NCI-H345 (cell line): ENCODE results near the gene VIPR2.
"Not testable (repeated sequence)": the region's sequence is repeated elsewhere in the genome, so short reads cannot be mapped to it uniquely, and the experiment has no call there.

Experiments used
- DNase-seq: peaks from one replicate; lab custom pipeline; 2025; lab: John Stamatoyannopoulos, UW

The VIPR2 gene

DNA sequence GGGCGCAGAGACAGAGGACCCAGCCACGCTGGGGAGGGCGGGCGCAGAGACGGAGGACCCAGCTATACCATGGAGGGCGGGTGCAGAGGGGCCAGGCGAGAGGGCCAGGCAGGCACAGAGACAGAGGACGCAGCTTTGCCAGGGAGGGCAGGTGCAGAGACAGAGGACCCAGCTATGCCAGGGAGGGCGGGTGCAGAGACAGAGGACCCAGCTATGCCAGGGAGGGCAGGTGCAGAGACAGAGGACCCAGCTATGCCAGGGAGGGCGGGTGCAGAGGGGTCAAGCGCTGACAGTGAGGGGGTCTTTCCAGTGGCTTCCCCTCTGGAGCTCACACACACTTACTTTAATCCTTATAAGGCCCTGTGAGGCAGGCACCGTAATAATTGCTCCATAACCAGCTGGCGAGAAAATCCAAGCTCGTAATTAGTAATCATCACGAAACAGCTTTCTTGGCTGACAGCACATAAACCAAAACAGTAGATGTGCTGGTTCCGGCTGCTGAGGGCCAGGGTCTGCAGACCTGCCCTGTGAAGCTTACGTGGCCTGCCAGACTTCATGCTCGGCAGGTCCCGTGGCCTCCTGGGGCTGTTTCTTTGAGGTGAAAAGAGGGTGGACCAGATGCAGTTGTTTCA is 137.2 kb downstream of the VIPR2 start:
- no peak for DNase-seq

- DNase-seq = no peak
Observed at GRCh38 chr7:159006610-159007130, 138.0 kb downstream of the VIPR2 start.

DNA sequence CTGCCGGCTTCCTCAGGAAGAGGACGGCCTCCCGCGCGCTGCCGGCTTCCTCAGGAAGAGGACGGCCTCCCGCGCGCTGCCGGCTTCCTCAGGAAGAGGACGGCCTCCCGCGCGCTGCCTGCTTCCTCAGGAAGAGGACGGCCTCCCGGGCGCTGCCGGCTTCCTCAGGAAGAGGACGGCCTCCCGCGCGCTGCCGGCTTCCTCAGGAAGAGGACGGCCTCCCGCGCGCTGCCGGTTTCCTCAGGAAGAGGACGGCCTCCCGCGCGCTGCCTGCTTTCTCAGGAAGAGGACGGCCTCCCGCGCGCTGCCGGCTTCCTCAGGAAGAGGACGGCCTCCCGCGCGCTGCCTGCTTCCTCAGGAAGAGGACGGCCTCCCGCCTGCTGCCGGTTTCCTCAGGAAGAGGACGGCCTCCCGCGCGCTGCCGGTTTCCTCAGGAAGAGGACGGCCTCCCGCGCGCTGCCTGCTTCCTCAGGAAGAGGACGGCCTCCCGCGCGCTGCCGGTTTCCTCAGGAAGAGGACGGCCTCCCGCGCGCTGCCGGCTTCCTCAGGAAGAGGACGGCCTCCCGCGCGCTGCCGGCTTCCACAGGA is 138.6 kb downstream of the VIPR2 start:
- DNase-seq = not testable (repeated sequence)

DNA sequence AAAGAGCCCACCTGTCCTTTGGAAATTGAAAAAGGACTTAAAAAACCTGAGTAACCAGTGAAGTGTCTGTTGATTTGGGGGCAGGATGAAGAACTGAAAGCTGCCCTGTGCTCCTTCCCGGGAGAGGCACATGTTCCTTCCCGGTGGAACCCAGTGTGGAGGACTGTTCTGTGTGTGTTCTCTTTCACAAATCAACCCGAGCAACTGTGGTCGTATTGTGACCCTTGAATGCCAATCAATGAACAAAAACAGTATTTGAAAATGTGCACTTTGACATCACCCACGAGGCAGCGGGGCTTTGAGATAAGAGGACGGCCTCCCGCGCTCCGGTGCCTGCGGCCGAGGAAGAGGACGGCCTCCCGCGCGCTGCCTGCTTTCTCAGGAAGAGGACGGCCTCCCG is 139.0 kb downstream of the VIPR2 start:
- no peak for DNase-seq

DNA sequence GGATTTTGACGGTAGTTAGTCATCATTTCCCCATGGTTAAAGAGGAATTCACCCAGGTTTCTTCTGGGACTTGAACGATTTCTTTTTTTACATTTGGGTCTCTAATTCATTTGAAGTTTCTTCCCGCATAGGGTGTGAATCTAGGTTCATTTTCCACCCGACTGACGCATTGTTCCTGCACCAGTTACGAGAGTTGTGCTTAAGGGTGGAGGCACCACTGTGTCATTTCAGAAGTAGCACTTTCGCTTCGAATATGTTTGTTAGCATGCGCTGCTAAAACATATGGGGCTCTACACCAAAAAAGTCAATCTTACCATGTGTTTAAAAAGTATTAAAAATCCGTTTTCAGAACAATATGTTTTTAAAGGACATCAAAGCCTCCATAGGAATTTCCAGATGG is 140.3 kb downstream of the VIPR2 start:
- DNase-seq = no peak

- no peak for DNase-seq
Observed at GRCh38 chr7:159001811-159002210, 142.9 kb downstream of the VIPR2 start.

GRCh38 chr7:159000859-159001435 is 143.7 kb downstream of the VIPR2 start:
- DNase-seq = no peak

- DNase-seq = no peak
Observed at GRCh38 chr7:159000070-159000469, 144.6 kb downstream of the VIPR2 start.

DNA sequence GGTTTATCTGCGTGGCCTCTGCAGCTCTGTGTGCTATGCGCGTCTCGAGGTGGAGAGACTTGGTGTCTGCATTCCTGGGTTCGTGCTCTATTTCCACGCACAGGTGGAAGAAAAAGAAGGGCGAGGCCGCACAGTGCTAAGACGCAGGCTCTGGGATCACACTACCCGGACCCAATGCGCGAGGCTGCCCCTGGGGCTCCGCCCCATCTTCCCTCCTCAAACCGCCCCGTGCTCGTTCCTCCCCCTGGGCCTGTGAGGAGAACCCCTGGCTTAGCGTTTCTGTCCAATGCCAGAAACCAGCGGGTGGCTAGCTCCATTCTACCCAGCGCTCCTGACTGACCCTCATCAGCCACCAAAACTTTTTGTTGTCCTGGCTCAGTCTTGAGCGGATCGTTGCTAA is 145.2 kb downstream of the VIPR2 start:
- no peak for DNase-seq

DNA sequence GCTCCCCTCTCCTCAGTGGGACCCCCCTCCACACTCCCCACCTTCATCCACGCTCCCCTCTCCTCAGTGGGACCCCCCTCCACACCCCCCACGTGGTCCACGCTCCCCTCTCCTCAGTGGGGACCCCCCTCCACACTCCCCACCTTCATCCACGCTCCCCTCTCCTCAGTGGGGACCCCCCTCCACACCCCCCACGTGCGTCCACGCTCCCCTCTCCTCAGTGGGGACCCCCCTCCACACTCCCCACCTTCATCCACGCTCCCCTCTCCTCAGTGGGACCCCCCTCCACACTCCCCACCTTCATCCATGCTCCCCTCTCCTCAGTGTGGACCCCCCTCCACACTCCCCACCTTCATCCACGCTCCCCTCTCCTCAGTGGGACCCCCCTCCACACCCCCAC is 146.4 kb downstream of the VIPR2 start:
- DNase-seq = not testable (repeated sequence)

GRCh38 chr7:158997471-158997870 is 147.2 kb downstream of the VIPR2 start:
- DNase-seq = no peak

DNA sequence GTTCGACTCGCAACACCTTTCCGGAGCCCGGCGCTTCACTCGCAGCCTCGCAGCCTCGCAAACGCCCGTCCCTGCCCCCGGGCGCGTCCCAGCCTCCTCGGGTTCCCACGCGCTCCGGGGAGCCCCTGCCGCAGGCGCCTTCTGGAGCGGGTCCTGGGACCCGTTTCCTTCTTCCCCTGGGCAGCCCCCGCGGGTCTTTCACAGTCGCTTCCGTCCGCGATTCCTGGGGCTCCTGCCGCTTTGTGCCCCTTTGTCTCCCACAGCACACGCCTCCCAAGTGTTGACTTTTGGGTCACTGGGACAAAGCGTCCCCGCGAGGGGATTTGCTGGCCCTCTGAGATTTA is 147.6 kb downstream of the VIPR2 start:
- no peak for DNase-seq

DNA sequence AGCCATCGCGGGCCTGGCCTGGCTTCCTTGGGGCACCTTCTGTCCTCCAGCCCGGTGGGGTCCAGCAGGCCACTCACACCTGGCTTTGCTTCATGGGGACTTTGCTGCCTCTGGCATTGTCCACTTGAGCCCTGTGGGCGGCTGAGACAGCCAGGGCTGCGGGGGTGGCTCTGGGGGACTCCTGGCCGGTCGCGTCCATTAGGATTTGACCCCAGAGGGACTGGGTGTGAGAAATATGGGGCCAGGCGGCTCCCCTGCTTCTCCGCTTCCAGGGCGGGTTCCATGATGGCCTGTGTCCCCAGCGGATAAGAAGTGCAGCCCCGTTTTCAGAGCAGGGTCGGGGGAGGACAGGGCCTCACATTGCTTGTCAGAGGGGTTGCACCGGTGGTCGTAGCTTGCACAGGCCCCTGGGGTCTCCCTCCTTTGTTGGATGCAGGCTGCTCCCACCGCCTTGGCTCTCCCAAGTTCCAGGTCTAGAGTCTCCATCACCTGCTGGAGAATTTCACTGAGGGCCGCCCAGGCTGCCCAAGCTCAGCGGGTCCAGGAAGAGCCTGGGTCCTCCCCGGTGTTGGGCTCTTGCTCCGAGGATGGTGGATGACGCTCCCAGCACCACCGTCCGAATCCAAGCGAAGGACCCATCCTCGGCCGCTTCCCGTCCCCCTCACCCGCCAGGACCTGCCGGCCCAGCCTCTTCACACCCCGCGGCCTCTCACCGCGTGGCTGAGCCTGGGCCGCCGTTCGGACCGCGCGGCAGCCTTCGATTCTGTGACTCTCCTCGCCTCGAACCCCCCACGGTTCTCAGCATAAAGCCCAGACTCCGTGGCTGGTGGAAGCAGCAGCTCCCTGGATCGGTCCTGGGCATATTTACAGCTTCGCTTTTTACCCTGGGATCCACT is 148.2 kb downstream of the VIPR2 start:
- no peak for DNase-seq

- DNase-seq = no peak
Observed at GRCh38 chr7:158995514-158995913, 149.2 kb downstream of the VIPR2 start.

GRCh38 chr7:158994687-158995086 is 150.0 kb downstream of the VIPR2 start:
- no peak for DNase-seq

DNA sequence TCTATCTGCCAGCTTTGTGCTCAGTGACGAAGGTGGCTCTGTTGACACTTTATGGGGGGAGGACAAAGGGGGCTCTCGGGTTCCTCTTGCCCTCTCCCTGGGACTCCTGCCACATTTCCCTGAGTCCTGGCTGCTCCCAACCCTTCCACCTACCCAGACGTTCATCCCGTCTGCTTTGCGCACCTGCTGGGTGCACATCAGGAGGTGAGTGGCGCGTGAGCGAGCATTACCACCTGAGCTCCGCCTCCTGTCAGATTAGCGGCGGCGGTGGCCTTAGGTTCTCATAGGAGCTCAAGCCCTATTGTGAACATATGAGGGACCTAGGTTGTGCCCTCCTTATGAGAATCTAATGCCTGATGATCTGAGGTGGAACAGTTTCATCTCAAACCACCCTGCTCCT is 151.1 kb downstream of the VIPR2 start:
- DNase-seq = no peak

DNA sequence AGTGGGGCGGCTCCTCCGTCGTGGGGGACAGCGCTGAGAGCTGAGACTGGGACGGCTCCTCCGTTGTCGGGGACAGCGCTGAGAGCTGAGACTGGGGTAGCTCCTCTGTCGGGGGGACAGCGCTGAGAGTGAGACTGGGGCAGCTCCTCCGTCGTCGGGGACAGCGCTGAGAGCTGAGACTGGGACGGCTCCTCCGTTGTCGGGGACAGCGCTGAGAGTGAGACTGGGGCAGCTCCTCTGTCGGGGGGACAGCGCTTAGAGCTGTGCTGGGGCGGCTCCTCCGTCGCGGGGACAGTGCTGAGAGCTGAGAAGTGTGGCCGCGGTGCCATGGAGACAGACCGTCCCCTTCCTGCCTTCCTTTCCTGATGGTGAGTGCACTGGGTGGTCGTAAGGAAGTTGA is 151.9 kb downstream of the VIPR2 start:
- no peak for DNase-seq

DNA sequence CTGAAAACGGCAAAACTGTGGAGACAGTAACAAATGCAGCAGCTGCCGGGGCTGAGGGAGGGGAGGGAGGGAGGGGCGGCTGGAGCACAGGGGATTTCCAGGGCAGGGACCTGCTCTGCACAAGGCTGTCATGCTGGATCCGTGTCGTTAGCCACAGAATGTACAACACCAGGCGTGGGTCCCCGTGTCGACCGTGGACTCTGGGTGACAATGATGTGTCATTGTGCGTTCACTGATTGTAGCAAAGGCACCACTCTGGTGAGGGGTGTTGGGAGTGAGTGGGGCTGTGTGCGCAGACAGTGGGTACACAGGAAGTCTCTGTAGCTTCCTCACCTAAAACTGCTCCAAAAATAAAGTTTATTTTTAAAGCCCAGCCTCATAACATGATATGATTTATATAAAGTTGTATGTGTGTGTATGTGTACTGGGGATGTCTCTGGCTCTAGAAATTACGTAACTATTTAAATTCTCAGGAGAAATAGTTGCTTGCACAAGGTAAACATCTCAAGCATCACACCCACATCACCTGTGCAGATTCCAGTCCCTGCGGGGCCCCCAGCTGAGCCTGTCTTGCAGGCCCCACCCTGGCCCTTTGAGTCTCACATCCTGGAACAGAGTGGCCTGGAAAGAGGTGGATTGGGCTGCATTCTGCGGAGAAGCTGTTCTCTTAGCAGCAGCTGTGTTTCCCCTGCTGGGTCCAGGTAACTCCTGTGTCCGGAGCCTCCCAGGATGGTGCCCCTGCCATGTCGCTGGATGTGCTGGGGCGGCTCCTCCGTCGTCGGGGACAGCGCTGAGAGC is 152.6 kb downstream of the VIPR2 start:
- DNase-seq = peak; percentile 28

- DNase-seq = no peak
Observed at GRCh38 chr7:158988996-158989395, 155.7 kb downstream of the VIPR2 start.

DNA sequence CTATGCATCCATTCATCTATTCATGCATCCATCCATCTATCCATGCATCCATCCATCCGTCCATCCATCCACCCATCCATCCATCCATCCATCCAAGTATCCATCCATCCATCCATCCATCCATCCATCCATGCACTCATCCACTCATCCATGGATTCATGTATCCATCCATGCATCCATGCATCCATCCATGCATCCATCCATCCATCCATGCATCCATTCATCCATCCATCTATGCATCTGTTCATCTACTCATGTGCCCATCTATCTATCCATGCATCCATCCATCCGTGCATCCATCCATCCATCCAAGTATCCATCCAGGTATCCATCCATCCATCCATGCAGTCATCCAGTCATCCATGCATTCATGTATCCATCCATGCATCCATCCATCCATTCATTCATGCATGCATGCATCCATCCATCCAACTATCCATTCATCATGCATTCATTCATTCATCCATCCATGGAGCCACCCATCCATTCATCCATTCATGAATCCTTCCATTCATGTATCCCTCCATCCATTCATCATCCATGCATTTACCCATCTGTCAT is 156.3 kb downstream of the VIPR2 start:
- no peak for DNase-seq

GRCh38 chr7:158987691-158988090 is 157.0 kb downstream of the VIPR2 start:
- no peak for DNase-seq

GRCh38 chr7:158985583-158985982 is 159.1 kb downstream of the VIPR2 start:
- no peak for DNase-seq
